ENCODE measurements around the gene ARID3A. TPM values are rescaled to one million over a fixed set of nuclear protein-coding genes. Genes with fewer than 3 reads are reported as not detected.

Gene ARID3A
- total and polyA plus RNA-seq, 2 of the 4 experiments (the other 2 are of a cell fraction) = 16.0 to 23.1 TPM

DNA sequence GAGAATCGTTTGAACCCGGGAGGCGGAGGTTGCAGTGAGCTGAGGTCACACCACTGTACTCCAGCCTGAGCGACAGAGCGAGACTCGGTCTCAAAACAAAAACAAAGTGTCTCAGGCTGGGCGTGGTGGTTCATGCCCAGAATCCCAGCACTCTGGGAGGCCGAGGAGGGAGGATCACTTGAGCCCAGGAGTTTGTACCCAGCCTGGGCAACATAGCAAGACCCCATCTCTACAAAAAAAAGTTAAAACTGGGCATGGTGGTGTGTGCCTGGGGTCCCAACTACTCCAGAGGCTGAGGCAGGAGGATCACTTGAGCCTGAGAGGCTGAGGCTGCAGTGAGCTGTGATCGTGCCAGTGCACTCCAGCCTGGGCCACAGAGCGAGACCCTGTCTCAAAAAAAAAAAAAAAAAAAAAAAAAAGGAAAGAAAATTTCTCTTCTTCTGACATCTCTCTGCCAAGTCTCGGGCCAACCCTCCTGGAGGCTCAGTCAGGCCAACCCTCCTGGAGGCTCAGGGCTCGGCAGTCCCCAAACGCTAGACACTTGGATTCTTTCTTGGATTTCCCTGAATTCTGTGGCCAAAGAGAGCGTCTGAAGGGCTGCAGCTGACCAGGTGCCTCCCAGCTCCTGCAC is 26.3 kb downstream of the ARID3A start:
- Histone ChIP-seq H3K14ac (replicated peaks; ENCODE audit: low read depth, low read length) (peak overlapping the region; percentile 88), H3K36me3 (ENCODE audit: control insufficient read depth, insufficient read depth, low read length) (peaks cover 16% of the 10 kb centered on the region; the same call in 1 of the 2 replicates), H4K20me1 (ENCODE audit: insufficient read depth, low read length) (peaks cover 46% of the 10 kb centered on the region), H3K23ac (ENCODE audit: low read depth, low read length) (peak overlapping the region; percentile 8; the same call in 1 of the 2 replicates), H3K9me3 (ENCODE audit: control insufficient read depth, insufficient read depth, low read length) (no peaks in the 10 kb centered on the region), H3K18ac (ENCODE audit: low read depth, low read length) (no peak overlapping the region; the same call in 1 of the 2 replicates), H3K9me1 (ENCODE audit: insufficient read depth, low read length) (peaks cover 4% of the 10 kb centered on the region), H3K4me3 (ENCODE audit: insufficient read depth, low read depth, low read length) (no peak overlapping the region), H3K79me1 (ENCODE audit: low read depth in 1 of 2, low read length in 2 of 2) (peaks cover 29 to 77% of the 10 kb centered on the region in 2 experiments), H3K9ac (ENCODE audit: low read depth, low read length) (no peak overlapping the region; the same call in 1 of the 2 replicates), H2AFZ (replicated peaks; ENCODE audit: low read length, poor library complexity) (no peak overlapping the region), H3K56ac (ENCODE audit: extremely low read depth, insufficient read depth, low read length) (no peak overlapping the region), H3K4me1 (ENCODE audit: control insufficient read depth, insufficient read depth, low read length) (peaks cover 34% of the 10 kb centered on the region), H4K8ac (ENCODE audit: low read depth in 2 of 2, low read length in 2 of 2) (peak overlapping the region; percentile 43 to 93; a peak in 2 of 4 replicates), H3K27ac (ENCODE audit: insufficient read depth, low read length) (peak overlapping the region; percentile 78), H4K91ac (ENCODE audit: insufficient read depth, low read depth, low read length) (peak overlapping the region; percentile 79), H2BK20ac (ENCODE audit: low read depth, low read length) (0 out of 2 replicates have a peak overlapping the region, but pooled peaks have one; percentile 25), H2BK5ac (ENCODE audit: low read depth, low read length, poor library complexity, severe bottlenecking) (peak overlapping the region; percentile 93), H4K5ac (ENCODE audit: low read depth, low read length) (peak overlapping the region; percentile 26), H3K4ac (ENCODE audit: low read depth, low read length) (peak overlapping the region; percentile 95), H3K4me2 (ENCODE audit: low read depth, low read length) (no peak overlapping the region), H2BK120ac (ENCODE audit: low read depth, low read length) (peak overlapping the region; percentile 56), H3K27me3 (ENCODE audit: control insufficient read depth, insufficient read depth, low read length) (no peaks in the 10 kb centered on the region), H2BK15ac (ENCODE audit: low read depth, low read length) (peak overlapping the region; percentile 49; the same call in 1 of the 3 replicates), H2AK9ac (replicated peaks; ENCODE audit: low read depth, low read length, poor library complexity) (peak overlapping the region; percentile 98), H2AK5ac (ENCODE audit: low read depth, low read length) (peak overlapping the region; percentile 47)
- intact Hi-C loops (cut with micrococcal nuclease) = no loop called here
- in situ Hi-C loops (cut with MboI; ENCODE audit: low sequenced_read_pairs) = no loop called here
- 82% methylated on average over 7 of the region's 14 CpGs; no CpG with 5 or more reads in 1 of the 2 experiments for WGBS, 2 experiments (ENCODE audit: extremely low coverage in 2 of 2, insufficient read length in 1 of 2)
- POLR2A ChIA-PET (ENCODE audit: unreplicated experiment) = no interaction called here
- ATAC-seq (ENCODE audit: low read depth) = no peak
- CTCF ChIA-PET = interaction anchor here (0.6 kb wide), 1 partner anchor 57 kb away, joined by 4 read pairs; no protein-coding TSS in a partner anchor
- DNase-seq = no peak
- BruUV-seq (replicated peaks) = no TSS peak
- no peak for TF ChIP-seq RCOR1 (IDR thresholded peaks at IDR 0.05; ENCODE audit: insufficient replicate concordance, low read length)
- TF ChIP-seq RFX5 (IDR thresholded peaks at IDR 0.05; ENCODE audit: low read depth, low read length) = no peak
- TF ChIP-seq NFE2L2 (IDR thresholded peaks at IDR 0.05; ENCODE audit: low read depth, low read length) = no peak
- TF ChIP-seq POLR2A (IDR thresholded peaks at IDR 0.05; ENCODE audit: low read depth, low read length) = no peak
- TF ChIP-seq MAFK (IDR thresholded peaks at IDR 0.05; ENCODE audit: low read depth, low read length) = no peak
- no peak for TF ChIP-seq CHD1 (IDR thresholded peaks at IDR 0.05; ENCODE audit: low read depth, low read length)
- TF ChIP-seq BHLHE40 (IDR thresholded peaks at IDR 0.05; ENCODE audit: low read depth, low read length) = no peak
- dilution Hi-C loops (cut with HindIII; ENCODE audit: low sequenced_read_pairs, unreplicated experiment) = no loop called here

All from IMR-90 (cell line).